Cardiac muscle cell (in vitro differentiated cells and primary cell): ENCODE measurements around the gene ADIRF. TPM values are rescaled to one million over a fixed set of nuclear protein-coding genes. Genes with fewer than 3 reads are reported as not detected.
"Not testable (repeated sequence)": the region's sequence is repeated elsewhere in the genome, so short reads cannot be mapped to it uniquely, and the experiment has no call there.

Experiments
- DNase-seq, 2 donors: peaks; one replicate each; pipeline versions ENCODE4 v3.0.0 to v3.0.0-alpha.2; 2010 to 2017; ENCODE audit warnings: low read depth in 1 of 2, low spot score in 1 of 2
- H3K27ac ChIP-seq: fragments of 200-600 bp; sonication (generic); 2 replicates; pipeline ENCODE4 v1.5.1; 2016
- H3K27me3 ChIP-seq: fragments of 200-600 bp; sonication (generic); 2 replicates; pipeline ENCODE4 v1.6.0; 2016; ENCODE audit warnings: control low read depth
- H3K36me3 ChIP-seq: fragments of 200-600 bp; sonication (generic); 2 replicates; pipeline ENCODE4 v1.5.1; 2016; ENCODE audit warnings: control low read depth
- H3K4me1 ChIP-seq: fragments of 200-600 bp; sonication (generic); 2 replicates; pipeline ENCODE4 v1.8.1; 2017; ENCODE audit warnings: low read depth, mild to moderate bottlenecking, mixed run types
- H3K4me3 ChIP-seq: fragments of 200-600 bp; sonication (generic); 2 replicates; pipeline ENCODE4 v1.5.1; 2016; ENCODE audit warnings: mild to moderate bottlenecking
- H3K9me3 ChIP-seq: fragments of 200-600 bp; sonication (generic); 2 replicates; pipeline ENCODE4 v1.5.1; 2017; ENCODE audit warnings: low read depth, mild to moderate bottlenecking, control low read depth
- polyA plus RNA-seq: library from polyadenylated mRNA; unstranded; fragments of >200 nt; fragmentation: Nextera tagmentation; extraction: Ambion mirVana; gene quantifications from 2 replicates; pipeline ENCODE4 v1.2.1, GENCODE V29; 2016
- total RNA-seq: library from RNA; depleted of rRNA; stranded (reverse); fragments of >200 nt; gene quantifications from 2 replicates; pipeline ENCODE4 v1.2.3, GENCODE V29; 2016

The ADIRF gene
- total and polyA plus RNA-seq, 2 experiments from 2014 or later: 0.40 TPM; not detected in 1

DNA sequence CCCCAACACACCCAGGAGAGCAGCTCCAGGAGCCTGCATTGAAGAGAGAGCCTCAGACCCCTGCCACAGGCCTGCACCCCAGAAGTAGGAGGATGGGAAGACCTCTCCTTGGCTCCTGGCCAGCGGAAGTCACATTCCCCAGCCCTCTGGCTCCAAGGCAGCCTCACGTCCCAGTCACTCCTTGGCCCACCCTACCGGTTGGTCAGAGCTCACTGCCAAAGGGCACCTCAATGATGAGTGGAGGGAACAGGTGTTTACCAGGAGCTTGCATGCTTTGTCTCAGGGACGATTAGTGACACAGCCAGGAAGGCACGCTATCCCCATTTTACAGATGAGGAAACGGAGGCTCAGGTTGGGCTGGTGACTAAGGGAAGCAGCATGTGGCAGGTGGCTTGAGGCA, 50.8 kb downstream of the ADIRF start:
- not testable (repeated sequence) for H3K4me3 ChIP-seq, DNase-seq, H3K27ac ChIP-seq, H3K4me1 ChIP-seq, H3K27me3 ChIP-seq, H3K36me3 ChIP-seq, H3K9me3 ChIP-seq

DNA sequence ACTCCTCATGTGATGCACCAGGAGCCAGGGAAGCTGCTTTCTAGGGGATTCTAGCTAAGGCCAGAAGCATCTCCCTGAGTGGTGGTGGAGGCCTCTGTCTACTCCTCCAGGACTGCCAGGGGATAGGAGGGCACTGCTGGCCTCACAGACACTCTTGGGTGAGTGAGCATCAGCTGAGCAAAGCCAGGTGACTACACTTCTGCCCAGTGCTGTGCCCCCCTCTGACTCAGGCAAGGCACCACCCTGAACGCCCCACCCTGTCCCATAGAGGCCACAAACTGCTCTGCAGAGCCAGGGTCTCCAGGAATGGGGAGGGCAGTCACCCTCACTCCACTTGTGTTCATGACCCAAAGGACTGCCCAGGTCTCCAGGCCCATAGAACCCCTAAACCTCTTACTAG, 51.2 kb downstream of the ADIRF start:
- not testable (repeated sequence) for DNase-seq, H3K4me3 ChIP-seq, H3K36me3 ChIP-seq, H3K4me1 ChIP-seq, H3K9me3 ChIP-seq, H3K27ac ChIP-seq, H3K27me3 ChIP-seq

DNA sequence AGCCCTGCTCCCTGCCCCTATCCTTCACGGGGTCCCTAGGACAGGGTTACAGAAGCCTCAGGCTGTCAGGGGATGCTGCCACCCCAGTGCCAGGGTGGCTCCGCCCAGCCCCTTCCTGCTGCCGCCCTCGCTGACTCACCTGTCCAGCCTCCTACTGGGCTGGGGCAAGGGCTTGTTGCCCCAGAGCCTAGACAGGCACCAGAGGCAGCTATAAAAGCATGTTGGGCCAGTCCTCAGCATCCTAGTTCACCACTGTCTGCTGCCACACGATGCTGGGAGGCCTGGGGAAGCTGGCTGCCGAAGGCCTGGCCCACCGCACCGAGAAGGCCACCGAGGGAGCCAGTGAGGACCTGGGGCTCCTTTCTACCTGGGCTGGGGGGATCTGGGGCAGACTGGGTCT, 51.8 kb downstream of the ADIRF start, which contains the start of gene FAM25A:
FAM25A (plus strand) TSS at position 239 of the 400 bp plus-strand sequence; CDS start at position 270, 31 bp downstream.
- H3K4me1 ChIP-seq, DNase-seq, H3K27ac ChIP-seq, H3K4me3 ChIP-seq, H3K9me3 ChIP-seq, H3K27me3 ChIP-seq, H3K36me3 ChIP-seq: not testable (repeated sequence)

Other genes starting within 250 kb of the ADIRF start
- 37.0 and 39.4 TPM in 2 replicates for gene BMPR1A, start 211.9 kb upstream of the ADIRF start, total RNA-seq
- 35.6 and 54.2 TPM in 2 replicates for gene BMPR1A, start 211.9 kb upstream of the ADIRF start, polyA plus RNA-seq
- gene MMRN2, start 10.9 kb upstream of the ADIRF start, total RNA-seq: 3.1 and 7.9 TPM in 2 replicates
- 7.3 and 7.4 TPM in 2 replicates for gene MMRN2, start 10.9 kb upstream of the ADIRF start, polyA plus RNA-seq
- gene SNCG, start 9.9 kb upstream of the ADIRF start, total RNA-seq: 3.0 and 7.9 TPM in 2 replicates
- 4.7 and 12.9 TPM in 2 replicates for gene SNCG, start 9.9 kb upstream of the ADIRF start, polyA plus RNA-seq
- gene FAM25A, start 51.8 kb downstream of the ADIRF start, total RNA-seq: not detected in 2 replicates
- gene FAM25A, start 51.8 kb downstream of the ADIRF start, polyA plus RNA-seq: not detected in 2 replicates
- 132 and 193 TPM in 2 replicates for gene GLUD1, start 126.4 kb downstream of the ADIRF start, total RNA-seq
- gene GLUD1, start 126.4 kb downstream of the ADIRF start, polyA plus RNA-seq: 81.8 and 128 TPM in 2 replicates
- gene SHLD2, start 126.7 kb downstream of the ADIRF start, total RNA-seq: 17.6 and 18.5 TPM in 2 replicates
- gene SHLD2, start 126.7 kb downstream of the ADIRF start, polyA plus RNA-seq: 14.1 and 21.2 TPM in 2 replicates